ENCODE results near the gene GSTT2.

Gene GSTT2

GRCh38 chr22:24008381-24009226 lies 28.7 kb downstream of the GSTT2 start:
- TF ChIP-seq, protein P1, sequence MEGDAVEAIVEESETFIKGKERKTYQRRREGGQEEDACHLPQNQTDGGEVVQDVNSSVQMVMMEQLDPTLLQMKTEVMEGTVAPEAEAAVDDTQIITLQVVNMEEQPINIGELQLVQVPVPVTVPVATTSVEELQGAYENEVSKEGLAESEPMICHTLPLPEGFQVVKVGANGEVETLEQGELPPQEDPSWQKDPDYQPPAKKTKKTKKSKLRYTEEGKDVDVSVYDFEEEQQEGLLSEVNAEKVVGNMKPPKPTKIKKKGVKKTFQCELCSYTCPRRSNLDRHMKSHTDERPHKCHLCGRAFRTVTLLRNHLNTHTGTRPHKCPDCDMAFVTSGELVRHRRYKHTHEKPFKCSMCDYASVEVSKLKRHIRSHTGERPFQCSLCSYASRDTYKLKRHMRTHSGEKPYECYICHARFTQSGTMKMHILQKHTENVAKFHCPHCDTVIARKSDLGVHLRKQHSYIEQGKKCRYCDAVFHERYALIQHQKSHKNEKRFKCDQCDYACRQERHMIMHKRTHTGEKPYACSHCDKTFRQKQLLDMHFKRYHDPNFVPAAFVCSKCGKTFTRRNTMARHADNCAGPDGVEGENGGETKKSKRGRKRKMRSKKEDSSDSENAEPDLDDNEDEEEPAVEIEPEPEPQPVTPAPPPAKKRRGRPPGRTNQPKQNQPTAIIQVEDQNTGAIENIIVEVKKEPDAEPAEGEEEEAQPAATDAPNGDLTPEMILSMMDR (IDR thresholded peaks at IDR 0.05) = no peak
- no peak overlapping the region for H2AFZ ChIP-seq
- H3K4me3 ChIP-seq (ENCODE audit: low read depth, low read length) = no peak overlapping the region
- no peaks in the 10 kb centered on the region for H3K27me3 ChIP-seq (ENCODE audit: control insufficient read depth, insufficient read depth, low read length)
- no peak overlapping the region for H3K27ac ChIP-seq
- H3K36me3 ChIP-seq (ENCODE audit: control insufficient read depth, insufficient read depth, low read length) = no peaks in the 10 kb centered on the region
- H3K9me3 ChIP-seq (ENCODE audit: control insufficient read depth, low read length) = no peaks in the 10 kb centered on the region
- H3K9ac ChIP-seq = no peak overlapping the region
- H3K79me2 ChIP-seq = peaks cover 4% of the 10 kb centered on the region
- H3K4me2 ChIP-seq (ENCODE audit: low read length) = no peak overlapping the region
- no peaks in the 10 kb centered on the region for H3K4me1 ChIP-seq

GRCh38 chr22:24009227-24010017 lies 29.5 kb downstream of the GSTT2 start:
- Histone ChIP-seq H3K27ac (no peak overlapping the region), H3K9me3 (ENCODE audit: control insufficient read depth, low read length) (no peaks in the 10 kb centered on the region), H3K79me2 (peaks cover 4% of the 10 kb centered on the region)

DNA sequence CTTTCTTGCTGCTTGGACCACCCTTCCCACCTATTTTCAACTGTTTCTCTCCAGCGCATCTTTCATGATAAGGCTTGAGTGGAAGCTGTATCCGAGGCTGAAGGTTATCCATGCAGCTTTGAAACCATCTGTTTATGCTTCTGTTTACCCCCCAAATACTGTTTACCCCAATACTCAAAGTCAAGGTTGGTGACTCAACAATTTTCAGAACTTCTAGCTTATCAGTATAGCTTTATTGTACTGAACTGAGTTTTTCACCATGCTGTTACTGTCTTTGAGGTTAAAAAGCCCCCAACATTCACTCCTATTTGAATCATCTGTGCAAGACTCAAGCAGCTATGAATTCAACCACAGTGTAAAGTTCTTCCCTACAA lies 30.1 kb downstream of the GSTT2 start:
- H3K27me3 ChIP-seq (ENCODE audit: control insufficient read depth, insufficient read depth, low read length) = no peaks in the 10 kb centered on the region
- no peak overlapping the region for H3K9ac ChIP-seq
- no peaks in the 10 kb centered on the region for H3K9me3 ChIP-seq (ENCODE audit: control insufficient read depth, low read length)
- H3K36me3 ChIP-seq (ENCODE audit: control insufficient read depth, insufficient read depth, low read length) = no peaks in the 10 kb centered on the region
- H3K4me1 ChIP-seq = no peaks in the 10 kb centered on the region
- TF ChIP-seq, protein P1 (IDR thresholded peaks at IDR 0.05) = no peak
- no peak overlapping the region for H3K4me3 ChIP-seq (ENCODE audit: low read depth, low read length)
- no peak overlapping the region for H3K27ac ChIP-seq
- H2AFZ ChIP-seq = no peak overlapping the region
- no peak overlapping the region for H3K4me2 ChIP-seq (ENCODE audit: low read length)
- H3K79me2 ChIP-seq = peaks cover 4% of the 10 kb centered on the region

More at GRCh38 chr22:24009227-24010017, 29.5 kb downstream of the GSTT2 start:
- H3K9ac ChIP-seq = no peak overlapping the region
- no peaks in the 10 kb centered on the region for H3K4me1 ChIP-seq
- no peak overlapping the region for H3K4me2 ChIP-seq (ENCODE audit: low read length)
- TF ChIP-seq, protein P1 (IDR thresholded peaks at IDR 0.05) = no peak
- no peak overlapping the region for H2AFZ ChIP-seq
- no peaks in the 10 kb centered on the region for H3K27me3 ChIP-seq (ENCODE audit: control insufficient read depth, insufficient read depth, low read length)
- no peaks in the 10 kb centered on the region for H3K36me3 ChIP-seq (ENCODE audit: control insufficient read depth, insufficient read depth, low read length)
- H3K4me3 ChIP-seq (ENCODE audit: low read depth, low read length) = no peak overlapping the region

DNA sequence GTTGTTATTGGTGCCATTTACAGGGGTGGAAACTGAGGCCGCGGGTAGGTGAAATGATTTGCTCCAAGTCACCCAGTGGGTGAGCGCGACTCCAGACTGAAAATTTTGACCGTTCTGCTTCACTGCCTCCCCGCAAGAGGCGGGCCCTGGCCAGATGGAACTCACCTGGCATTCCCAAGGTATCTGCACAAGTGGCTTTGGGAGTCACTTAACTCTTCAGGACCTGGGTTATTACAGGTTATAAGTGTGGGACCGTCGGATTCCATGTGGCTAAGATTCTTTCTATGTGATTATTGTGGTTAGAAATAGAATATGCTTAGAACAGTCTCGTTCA lies 31.8 kb downstream of the GSTT2 start:
- Histone ChIP-seq H3K9me3 (ENCODE audit: control insufficient read depth, low read length) (no peaks in the 10 kb centered on the region), H3K4me1 (no peaks in the 10 kb centered on the region), H3K79me2 (peaks cover 4% of the 10 kb centered on the region), H3K36me3 (ENCODE audit: control insufficient read depth, insufficient read depth, low read length) (no peaks in the 10 kb centered on the region), H3K4me2 (ENCODE audit: low read length) (peak overlapping the region; percentile 95), H2AFZ (peak overlapping the region; percentile 89), H3K27ac (peak overlapping the region; percentile 56), H3K9ac (no peak overlapping the region), H3K27me3 (ENCODE audit: control insufficient read depth, insufficient read depth, low read length) (no peaks in the 10 kb centered on the region), H3K4me3 (ENCODE audit: low read depth, low read length) (peak overlapping the region; percentile 97)
- TF ChIP-seq, protein P1 (IDR thresholded peaks at IDR 0.05) = no peak
